SH-SY5Y (cell line): ENCODE data around the gene FOXR1.

Source experiments
- GATA2 ChIP-seq: IDR thresholded peaks from 2 replicates; pipeline ENCODE4 v1.6.1; 2011; ENCODE audit warnings: mild to moderate bottlenecking, low read depth, low read length
- GATA3 ChIP-seq: IDR thresholded peaks from 2 replicates; pipeline ENCODE4 v1.6.1; 2011; ENCODE audit warnings: low read depth, mild to moderate bottlenecking, low read length, moderate library complexity

- TF ChIP-seq GATA2 (no peak), GATA3 (no peak)
These were observed 54.6 kb downstream of the FOXR1 start for GRCh38 chr11:119025978-119026766.
